Embryonic facial prominence (tissue), 1 donor: ENCODE measurements around the gene MTPN.

Experiments used
- DNase-seq: peaks from one replicate; pipeline ENCODE4 v3.0.0-alpha.2; 2016; ENCODE audit errors: extremely low spot score

MTPN gene

DNA sequence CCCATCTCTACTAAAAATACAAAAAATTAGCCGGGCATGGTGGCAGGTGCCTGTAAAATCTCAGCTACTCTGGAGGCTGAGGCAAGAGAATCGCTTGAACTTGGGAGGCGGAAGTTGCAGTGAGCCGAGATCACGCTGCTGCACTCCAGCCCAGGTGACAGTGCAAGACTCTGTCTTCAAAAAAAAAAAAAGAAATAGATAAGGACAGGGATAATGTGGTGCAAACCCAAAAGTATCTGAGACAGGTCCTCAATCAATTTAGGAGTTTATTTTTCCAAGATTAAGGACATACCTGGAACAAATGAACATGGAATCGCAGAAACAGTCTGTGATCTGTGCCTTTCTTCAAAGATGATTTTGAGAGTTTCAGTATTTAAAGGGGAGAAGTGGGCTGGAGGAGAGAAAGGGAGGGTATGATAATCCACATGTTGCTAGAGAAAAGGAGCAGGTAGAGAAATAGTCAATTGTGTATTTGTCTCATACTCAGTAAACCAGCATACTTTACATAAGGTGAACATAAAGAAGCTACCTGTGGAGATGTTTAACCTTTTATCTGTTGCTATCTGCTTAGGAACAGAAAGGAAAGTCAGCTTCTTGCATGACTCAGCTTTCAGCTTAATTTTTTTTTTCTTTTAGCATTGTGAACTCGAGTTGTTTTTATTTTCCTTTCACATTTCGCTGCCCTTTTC is 4.9 kb upstream of the MTPN start:
- no peak for DNase-seq

GRCh38 chr7:135980665-135981180 is 3.6 kb upstream of the MTPN start:
- DNase-seq = no peak

DNA sequence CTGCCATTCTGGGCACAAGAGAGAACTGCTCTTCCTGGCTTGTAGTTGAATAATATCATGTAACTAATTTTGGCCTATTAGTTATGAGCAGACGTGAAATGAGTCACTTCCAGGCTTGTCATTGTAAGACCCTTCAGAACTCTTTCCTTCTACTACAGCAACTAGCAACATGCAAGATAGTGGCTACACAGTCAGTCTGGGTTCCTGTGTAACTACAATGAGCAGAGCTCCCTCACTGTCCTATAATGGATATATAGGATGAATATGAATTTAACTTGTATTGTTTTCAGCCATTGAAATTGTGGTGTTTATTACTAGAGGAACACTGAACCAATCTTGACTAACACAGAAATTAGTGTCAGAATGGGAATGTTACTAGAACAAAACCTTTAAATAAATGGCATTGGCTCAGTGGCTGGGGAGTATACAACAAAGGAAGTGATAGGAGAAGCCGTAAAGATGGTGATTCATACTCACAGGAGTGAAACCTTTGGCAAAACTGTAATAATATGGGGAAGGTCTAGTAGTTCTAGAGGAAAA is 2.9 kb upstream of the MTPN start:
- DNase-seq = no peak

- DNase-seq = no peak
Measured at GRCh38 chr7:135979471-135980011, 2.4 kb upstream of the MTPN start.

GRCh38 chr7:135978624-135979023 is 1.5 kb upstream of the MTPN start:
- no peak for DNase-seq

GRCh38 chr7:135977742-135978066 is 545 bp upstream of the MTPN start:
- DNase-seq = no peak

DNA sequence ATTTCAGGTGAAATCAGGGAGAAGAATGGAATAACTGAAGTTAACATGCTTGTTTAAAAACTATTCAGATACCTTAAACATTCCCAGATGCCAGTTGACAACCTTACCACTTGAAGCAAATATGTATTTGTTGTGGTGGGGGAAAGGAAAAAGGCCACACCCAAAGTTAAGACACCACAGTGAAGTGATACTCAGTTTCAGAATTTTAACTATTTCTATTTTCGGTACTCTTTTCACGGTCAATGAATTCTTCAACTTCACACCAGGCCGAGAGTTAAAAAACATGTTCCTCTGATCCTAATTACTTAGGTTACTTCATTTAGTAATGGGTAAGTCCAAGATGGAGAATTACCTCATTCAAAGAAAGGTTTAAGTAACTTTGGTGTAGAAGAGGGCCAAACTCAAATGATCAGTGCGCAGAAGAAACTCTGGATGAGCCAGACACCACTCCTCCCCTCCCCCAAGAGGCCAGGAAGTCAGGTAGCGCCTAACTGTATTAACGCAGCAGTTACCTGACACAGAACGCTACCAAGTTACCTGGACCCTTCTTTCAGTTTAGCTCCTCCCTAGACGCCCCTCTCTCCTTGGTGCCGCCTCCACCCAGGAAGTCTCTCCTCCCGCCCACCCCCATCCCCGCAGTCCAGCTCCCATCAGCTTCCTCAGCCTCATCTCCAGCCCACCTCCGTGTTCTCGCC is 700 bp downstream of the MTPN start:
- no peak for DNase-seq

GRCh38 chr7:135975166-135975565 is 2.0 kb downstream of the MTPN start:
- no peak for DNase-seq

DNA sequence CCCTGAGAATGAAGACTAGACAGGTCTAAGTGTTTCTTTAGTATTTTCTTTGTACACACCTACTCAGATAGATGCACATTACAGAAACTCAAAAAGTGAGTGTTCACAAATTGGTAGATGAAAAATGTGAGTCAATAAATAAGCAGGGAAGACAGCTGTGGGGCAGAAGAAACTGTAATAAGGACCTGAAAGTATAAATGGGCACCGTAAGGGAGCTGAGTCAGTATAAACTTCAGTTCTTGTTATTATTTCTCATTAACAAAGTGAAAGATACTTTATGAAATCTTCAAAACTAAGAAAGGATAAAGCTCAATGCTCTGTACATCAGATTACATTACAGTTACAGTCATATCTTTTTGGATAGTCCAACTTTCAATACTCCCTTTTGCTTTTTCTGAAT is 2.5 kb downstream of the MTPN start:
- no peak for DNase-seq

GRCh38 chr7:135971366-135971725 is 5.8 kb downstream of the MTPN start:
- no peak for DNase-seq

DNA sequence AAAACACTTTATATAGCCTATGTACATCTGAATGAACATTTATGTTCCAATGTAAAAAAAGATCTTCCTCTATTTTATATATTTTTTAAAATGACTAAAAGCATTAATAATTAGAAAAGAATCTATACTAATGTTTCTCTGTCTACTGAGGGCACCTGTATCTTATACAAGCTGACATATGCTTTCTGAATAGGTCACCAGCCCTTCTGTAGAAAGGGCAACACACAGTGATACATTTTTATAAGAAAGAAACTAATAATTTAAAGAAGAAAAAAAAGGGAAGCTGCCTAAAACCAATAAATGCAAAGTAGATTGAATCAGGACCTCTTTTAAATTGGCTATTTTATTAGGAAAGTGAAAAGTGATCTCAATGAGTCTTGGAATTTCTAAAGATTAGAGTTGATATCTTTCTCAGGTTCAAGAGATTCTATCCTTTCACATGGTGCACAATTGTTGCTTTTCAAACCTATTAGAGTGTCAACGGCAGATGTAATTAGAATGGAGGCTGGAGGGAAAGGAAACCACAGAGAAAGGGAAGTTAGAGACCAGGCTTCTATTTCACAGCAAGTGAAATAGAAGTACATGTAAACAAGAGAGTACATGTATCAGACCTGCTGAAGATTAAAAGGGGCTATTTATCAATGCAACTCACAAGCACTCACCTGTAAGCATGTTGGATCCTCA is 6.3 kb downstream of the MTPN start:
- no peak for DNase-seq

DNA sequence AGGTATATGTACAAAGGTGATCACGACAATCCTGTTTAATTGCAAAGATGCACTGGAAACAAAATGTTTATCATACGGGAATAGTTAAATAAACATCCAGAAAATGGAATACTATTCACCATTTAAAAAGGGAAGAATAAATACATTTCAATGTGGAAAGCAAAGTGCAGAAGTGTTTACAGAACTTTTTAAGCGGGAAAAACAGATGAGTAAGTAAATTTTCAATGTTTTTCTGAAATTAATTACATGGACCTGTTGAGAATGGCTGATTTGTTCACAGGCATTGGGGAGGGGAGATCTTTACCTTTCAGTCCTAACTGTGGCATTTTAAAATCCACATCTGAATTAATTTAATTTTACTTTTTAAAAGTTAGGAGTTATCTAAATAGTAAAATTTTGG is 7.1 kb downstream of the MTPN start:
- DNase-seq = no peak

GRCh38 chr7:135966341-135967043 is 10.7 kb downstream of the MTPN start:
- no peak for DNase-seq

DNA sequence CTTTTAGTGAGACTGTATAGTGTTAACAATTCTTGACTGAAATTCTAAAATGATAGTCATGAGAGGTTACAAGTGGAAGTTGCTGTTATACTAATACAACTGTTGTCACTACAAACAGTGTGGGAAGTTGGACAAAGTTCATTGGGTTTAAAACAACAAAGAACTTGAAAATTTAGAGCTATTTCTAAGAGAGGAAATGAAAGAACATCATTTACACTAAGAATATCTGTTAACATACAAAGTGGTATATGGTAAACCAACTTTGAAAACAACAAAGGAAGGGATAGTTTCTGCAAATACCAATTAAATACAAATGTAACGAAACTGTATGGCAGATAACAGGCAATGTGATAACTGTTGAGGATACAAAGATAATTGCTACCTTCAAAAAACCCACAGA is 11.6 kb downstream of the MTPN start:
- DNase-seq = no peak

- no peak for DNase-seq
Measured at GRCh38 chr7:135964791-135965190, 12.4 kb downstream of the MTPN start.

DNA sequence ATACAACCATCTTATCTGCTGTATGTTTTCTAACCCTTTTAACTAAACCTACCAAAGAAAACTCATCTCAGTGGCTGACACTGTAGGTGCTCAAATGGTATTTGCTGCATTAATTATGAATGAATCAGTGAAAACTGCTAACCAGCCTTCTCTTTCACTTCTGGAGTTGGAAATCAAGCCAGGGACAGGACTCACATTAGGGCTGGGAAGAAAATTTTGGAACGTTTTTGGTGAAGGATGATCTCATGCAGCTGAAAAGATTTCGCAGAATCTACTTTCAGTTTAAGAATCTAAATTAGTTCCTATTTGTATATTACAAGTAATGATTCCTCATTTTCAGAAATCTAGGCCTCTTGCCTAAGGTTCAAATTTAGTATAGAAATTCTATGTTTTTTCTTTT is 12.9 kb downstream of the MTPN start:
- DNase-seq = no peak

- no peak for DNase-seq
Measured at GRCh38 chr7:135962802-135963201, 14.4 kb downstream of the MTPN start.

DNA sequence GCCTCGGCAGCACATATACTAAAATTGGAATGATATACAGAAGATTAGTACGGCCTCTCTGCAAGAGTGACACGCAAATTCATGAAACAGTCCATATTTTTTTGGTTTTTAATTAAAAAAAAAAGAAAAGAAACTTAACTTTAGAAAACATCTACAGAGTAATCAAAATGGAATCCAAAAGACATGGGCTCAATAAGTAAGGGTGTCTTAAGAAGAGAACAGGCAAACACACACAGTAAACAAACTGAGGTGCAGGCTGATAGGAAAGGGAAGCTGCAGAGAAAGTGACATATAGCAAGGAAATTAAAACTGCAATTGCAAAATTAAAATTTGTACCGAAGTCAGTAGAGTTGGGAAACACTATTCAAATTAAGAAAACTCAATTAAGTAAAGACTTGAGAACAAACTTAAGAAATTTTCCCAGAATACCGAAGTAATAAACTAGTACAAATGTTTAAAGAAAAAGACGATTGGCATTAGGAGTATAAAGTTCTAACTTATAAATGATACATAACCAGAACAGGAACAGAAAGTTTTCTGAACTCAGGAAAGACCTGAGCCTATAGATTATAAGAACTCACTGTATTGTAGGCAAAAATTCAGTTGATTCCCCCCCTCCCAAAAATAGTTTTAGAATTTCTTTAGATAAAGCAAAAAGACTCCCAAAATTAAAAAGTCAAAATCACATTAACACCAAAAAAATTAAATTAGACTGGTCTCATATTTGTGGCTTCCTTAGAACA is 16.3 kb downstream of the MTPN start:
- DNase-seq = no peak

- no peak for DNase-seq
Measured at GRCh38 chr7:135959646-135960363, 17.4 kb downstream of the MTPN start.

GRCh38 chr7:135958173-135958572 is 19.0 kb downstream of the MTPN start:
- DNase-seq = no peak

- no peak for DNase-seq
Measured at GRCh38 chr7:135957627-135958026, 19.5 kb downstream of the MTPN start.
